HepG2 (cell line): Measurements from ENCODE around the gene TYMP. TPM values are rescaled to one million over a fixed set of nuclear protein-coding genes. Genes with fewer than 3 reads are reported as not detected.

Source experiments
- CBX5 ChIP-seq: sonication (generic); formaldehyde crosslinking; IDR thresholded peaks from 2 replicates; pipeline ENCODE4 v1.4.0; 2020; ENCODE audit warnings: missing genetic modification reagents, borderline replicate concordance
- ESRRA ChIP-seq: sonication (generic); formaldehyde crosslinking; IDR thresholded peaks from 2 replicates; pipeline ENCODE4 v1.5.1; 2020; ENCODE audit warnings: mild to moderate bottlenecking, low read depth, missing genetic modification reagents
- FOXA1 ChIP-seq, 2 experiments: fragments of 450-650 bp in 1 of 2; sonication (generic) in 1 of 2; formaldehyde crosslinking in 1 of 2; IDR thresholded peaks; 2 replicates each; pipeline versions ENCODE4 v1.4.0 to v1.6.1; 2016 to 2020; ENCODE audit warnings: missing genetic modification reagents in 1 of 2
- HBP1 ChIP-seq: IDR thresholded peaks from 2 replicates; pipeline ENCODE4 v1.6.1; 2016; ENCODE audit warnings: low read depth, control low read depth
- HINFP ChIP-seq: sonication (generic); formaldehyde crosslinking; IDR thresholded peaks from 2 replicates; pipeline ENCODE4 v1.4.0; 2020; ENCODE audit warnings: low read depth, mild to moderate bottlenecking, missing genetic modification reagents
- HOXA5 ChIP-seq: sonication (generic); formaldehyde crosslinking; IDR thresholded peaks from 2 replicates; pipeline ENCODE4 v1.4.0; 2020; ENCODE audit warnings: missing genetic modification reagents
- HOXD1 ChIP-seq: sonication (generic); formaldehyde crosslinking; IDR thresholded peaks from 2 replicates; pipeline ENCODE4 v1.5.0; 2020; ENCODE audit warnings: missing genetic modification reagents
- MAFK ChIP-seq, 2 experiments: IDR thresholded peaks in 1 of 2; conservative IDR thresholded peaks in 1 of 2; 2 replicates each; pipeline ENCODE4 v1.6.1; 2011; ENCODE audit warnings: improper control_type of control experiment in 2 of 2, low read length in 2 of 2
- MTA1 ChIP-seq: sonication (generic); formaldehyde crosslinking; IDR thresholded peaks from 2 replicates; pipeline ENCODE4 v1.4.0; 2020; ENCODE audit warnings: missing genetic modification reagents, mild to moderate bottlenecking, borderline replicate concordance
- MZF1 ChIP-seq: sonication (generic); formaldehyde crosslinking; IDR thresholded peaks from 2 replicates; pipeline ENCODE4 v1.8.1; 2023; ENCODE audit warnings: mild to moderate bottlenecking, missing genetic modification reagents, borderline replicate concordance
- NFKB2 ChIP-seq: sonication (generic); formaldehyde crosslinking; IDR thresholded peaks from 2 replicates; pipeline ENCODE4 v1.4.0; 2020; ENCODE audit warnings: missing genetic modification reagents, borderline replicate concordance
- NFKBIZ ChIP-seq: IDR thresholded peaks from 2 replicates; pipeline ENCODE4 v1.6.1; 2018; ENCODE audit warnings: missing genetic modification reagents, missing compliant biosample characterization
- PBX3 ChIP-seq: sonication (generic); formaldehyde crosslinking; IDR thresholded peaks from 2 replicates; pipeline ENCODE4 v1.8.1; 2023; ENCODE audit warnings: missing genetic modification reagents, inconsistent platforms, borderline replicate concordance
- SNRNP70 ChIP-seq: fragments of 200-400 bp; formaldehyde crosslinking; IDR thresholded peaks from 2 replicates; pipeline ENCODE4 v1.6.1; 2017; ENCODE audit warnings: mild to moderate bottlenecking, low read depth, low read length, moderate library complexity
- SRF ChIP-seq: IDR thresholded peaks from 2 replicates; pipeline ENCODE4 v1.6.1; 2011; ENCODE audit warnings: mild to moderate bottlenecking, low read depth, low read length, moderate library complexity
- ZFP82 ChIP-seq: sonication (generic); formaldehyde crosslinking; IDR thresholded peaks from 2 replicates; pipeline ENCODE4 v1.5.1; 2020; ENCODE audit warnings: mild to moderate bottlenecking, missing genetic modification reagents, borderline replicate concordance
- ZNF275 ChIP-seq: sonication (generic); formaldehyde crosslinking; IDR thresholded peaks from 2 replicates; pipeline ENCODE4 v1.8.0; 2022; ENCODE audit warnings: missing genetic modification reagents, mild to moderate bottlenecking, inconsistent platforms, borderline replicate concordance
- ZNF296 ChIP-seq: sonication (generic); formaldehyde crosslinking; conservative IDR thresholded peaks from 2 replicates; pipeline ENCODE4 v1.5.0; 2020; ENCODE audit warnings: mild to moderate bottlenecking, missing genetic modification reagents
- ZNF468 ChIP-seq: sonication (generic); formaldehyde crosslinking; IDR thresholded peaks from 2 replicates; pipeline ENCODE4 v1.8.0; 2022; ENCODE audit warnings: mild to moderate bottlenecking, moderate library complexity, missing genetic modification reagents
- ZNF644 ChIP-seq: IDR thresholded peaks from 2 replicates; pipeline ENCODE4 v1.6.1; 2016; ENCODE audit warnings: low read depth
- ZNF674 ChIP-seq: sonication (generic); formaldehyde crosslinking; IDR thresholded peaks from 2 replicates; pipeline ENCODE4 v1.5.0; 2020; ENCODE audit warnings: low read depth, mild to moderate bottlenecking, missing genetic modification reagents
- ZNF775 ChIP-seq: sonication (generic); formaldehyde crosslinking; IDR thresholded peaks from 2 replicates; pipeline ENCODE4 v1.4.0; 2020; ENCODE audit warnings: missing genetic modification reagents, mild to moderate bottlenecking, moderate library complexity, borderline replicate concordance
- polyA plus RNA-seq, 8 experiments: library from polyadenylated mRNA; depleted of rRNA in 3 of 8; stranded (reverse) in 7 of 8; unstranded in 1 of 8; fragments of >200 nt; fragmentation: Illumina TruSeq in 4 of 8; extraction: Trizol in 4 of 8; gene quantifications; 2 replicates each; pipeline versions ENCODE4 v1.2.1 to v1.2.3, GENCODE V29; 2011 to 2016; ENCODE audit warnings: low read depth in 4 of 8, missing spikeins in 1 of 8, mixed read lengths in 1 of 8; ENCODE audit not compliant: insufficient read depth in 1 of 8
- total RNA-seq, 5 experiments: library from RNA; depleted of rRNA; stranded (reverse); fragments of >200 nt; fragmentation: Illumina TruSeq; extraction: Trizol; gene quantifications; 2 replicates each; pipeline ENCODE4 v1.2.3, GENCODE V29; 2016; ENCODE audit warnings: low read depth in 1 of 5

TYMP gene
- total and polyA plus RNA-seq, 2 of the 13 experiments (the other 11 are each of a cell fraction or from before 2014, with no cell fraction given), result 3.9 to 4.3 TPM

- peak; percentile 70; the same call in 1 of the 2 replicates for TF ChIP-seq ZNF275 (CRISPR knock-in tag)
- peak; percentile 66; the same call in 1 of the 2 replicates for TF ChIP-seq PBX3 (CRISPR knock-in tag)
- no peak for TF ChIP-seq CBX5
- 0 out of 2 replicates have a peak, but pooled peaks have one; percentile 60 for TF ChIP-seq ZNF468
- TF ChIP-seq MTA1 (CRISPR knock-in tag), result peak; percentile 64; the same call in 1 of the 2 replicates
- no peak for TF ChIP-seq FOXA1 (IDR thresholded peaks at IDR 0.05)
- peak; percentile 78 for TF ChIP-seq FOXA1 (CRISPR knock-in tag; IDR thresholded peaks at IDR 0.05)
- 0 out of 2 replicates have a peak, but pooled peaks have one; percentile 46 for TF ChIP-seq MZF1
- 0 out of 2 replicates have a peak, but pooled peaks have one; percentile 63 for TF ChIP-seq SNRNP70
- TF ChIP-seq SRF, result no peak
- peak; percentile 47; the same call in 1 of the 2 replicates for TF ChIP-seq ZNF296
- TF ChIP-seq ZNF644 (CRISPR knock-in tag), result no peak
- no peak for TF ChIP-seq MAFK (conservative IDR thresholded peaks at IDR 0.05 in 1 of 2, IDR thresholded peaks at IDR 0.05 in 1 of 2; ENCODE audit: low read length in 2 of 2)
- TF ChIP-seq ESRRA, result peak; percentile 50; the same call in 1 of the 2 replicates
- TF ChIP-seq NFKB2 (CRISPR knock-in tag), result no peak
- TF ChIP-seq ZFP82 (CRISPR knock-in tag), result no peak
- TF ChIP-seq NFKBIZ (CRISPR knock-in tag), result 0 out of 2 replicates have a peak, but pooled peaks have one; percentile 14
- no peak for TF ChIP-seq ZNF775 (CRISPR knock-in tag)
- TF ChIP-seq ZNF674 (CRISPR knock-in tag), result no peak
- TF ChIP-seq HOXD1, result 0 out of 2 replicates have a peak, but pooled peaks have one; percentile 36
- no peak for TF ChIP-seq HBP1 (CRISPR knock-in tag)
- TF ChIP-seq HOXA5 (CRISPR knock-in tag), result 0 out of 2 replicates have a peak, but pooled peaks have one; percentile 20
- TF ChIP-seq HINFP, result peak; percentile 97
These were observed at the start of gene TYMP (continued) for GRCh38 chr22:50529897-50530579.
